Neural cell (in vitro differentiated cells): ENCODE results near the gene ATP1B2. TPM values are rescaled to one million over a fixed set of nuclear protein-coding genes. Genes with fewer than 3 reads are reported as not detected.

Experiments
- H2AFZ ChIP-seq: fragments of 200-600, 300-800 bp; sonication (generic), shearing (Covaris generic); 2 replicates; pipeline ENCODE4 v1.6.0; 2014; ENCODE audit warnings: low read depth, mild to moderate bottlenecking, antibody characterized with exemption, low read length, moderate library complexity
- H3F3A ChIP-seq: fragments of 200-600 bp; shearing (Covaris generic); 2 replicates; pipeline ENCODE4 v1.6.1; 2016; ENCODE audit warnings: mild to moderate bottlenecking, moderate library complexity, mixed read lengths, antibody characterized with exemption, low read length; ENCODE audit not compliant: insufficient read depth, poor library complexity, severe bottlenecking
- H3K27ac ChIP-seq: fragments of 200-600, 300-800 bp; sonication (generic), shearing (Covaris generic); 2 replicates; pipeline ENCODE4 v1.5.1; 2014; ENCODE audit warnings: mild to moderate bottlenecking, low read length, moderate library complexity
- H3K27me3 ChIP-seq: fragments of 300-800, 200-600 bp; sonication (generic), shearing (Covaris generic); 2 replicates; pipeline ENCODE4 v1.6.0; 2014; ENCODE audit warnings: mild to moderate bottlenecking, low read depth, low read length, moderate library complexity; ENCODE audit not compliant: insufficient read depth
- H3K36me3 ChIP-seq: fragments of 300-800, 200-600 bp; sonication (generic), shearing (Covaris generic); 2 replicates; pipeline ENCODE4 v1.5.1; 2014; ENCODE audit warnings: mild to moderate bottlenecking, antibody characterized with exemption, low read length, moderate library complexity; ENCODE audit not compliant: insufficient read depth
- H3K4me2 ChIP-seq: fragments of 300-800, 200-600 bp; sonication (generic), shearing (Covaris generic); 2 replicates; pipeline ENCODE4 v1.6.0; 2014; ENCODE audit warnings: mild to moderate bottlenecking, low read length
- H3K4me3 ChIP-seq: fragments of 300-800, 200-600 bp; sonication (generic), shearing (Covaris generic); 2 replicates; pipeline ENCODE4 v1.5.1; 2014; ENCODE audit warnings: mild to moderate bottlenecking, low read length, moderate library complexity
- H3K79me2 ChIP-seq: fragments of 200-600 bp; shearing (Covaris generic); replicated peaks from 2 replicates; pipeline ENCODE4 v1.6.0; 2014; ENCODE audit warnings: mild to moderate bottlenecking, low read length, moderate library complexity; ENCODE audit not compliant: insufficient read depth
- H3K9ac ChIP-seq: fragments of 300-800, 200-600 bp; sonication (generic), shearing (Covaris generic); 2 replicates; pipeline ENCODE4 v1.6.1; 2016; ENCODE audit warnings: mild to moderate bottlenecking, low read length, mixed read lengths
- H3K9me2 ChIP-seq: fragments of 200-600 bp; shearing (Covaris generic); 2 replicates; pipeline ENCODE4 v1.6.1; 2016; ENCODE audit warnings: mild to moderate bottlenecking, low read length, mixed read lengths; ENCODE audit not compliant: insufficient read depth
- H3K9me3 ChIP-seq: fragments of 200-600, 300-800 bp; sonication (generic), shearing (Covaris generic); 2 replicates; pipeline ENCODE4 v1.6.1; 2016; ENCODE audit warnings: mild to moderate bottlenecking, mixed run types, low read length, moderate library complexity, mixed read lengths
- H4K20me1 ChIP-seq: fragments of 200-600 bp; shearing (Covaris generic); 2 replicates; pipeline ENCODE4 v1.6.1; 2016; ENCODE audit warnings: mild to moderate bottlenecking, mixed run types; ENCODE audit not compliant: insufficient read depth
- CTCF ChIP-seq: fragments of 450-650 bp; IDR thresholded peaks from 2 replicates; pipeline ENCODE4 v1.5.1; 2014; ENCODE audit warnings: antibody characterized with exemption, mild to moderate bottlenecking, moderate library complexity; ENCODE audit not compliant: poor library complexity, severe bottlenecking
- EP300 ChIP-seq: fragments of 450-650 bp; conservative IDR thresholded peaks from 2 replicates; pipeline ENCODE4 v1.6.1; 2014; ENCODE audit warnings: antibody characterized with exemption, mild to moderate bottlenecking, moderate library complexity; ENCODE audit not compliant: poor library complexity, severe bottlenecking
- EZH2 ChIP-seq: fragments of 200-600, 300-800 bp; shearing (Covaris generic), sonication (generic); IDR thresholded peaks from 2 replicates; pipeline ENCODE4 v1.6.1; 2014; ENCODE audit warnings: antibody characterized with exemption, low read length, borderline replicate concordance, mild to moderate bottlenecking; ENCODE audit not compliant: insufficient read depth, poor library complexity, severe bottlenecking
- MXI1 ChIP-seq: fragments of 450-650 bp; conservative IDR thresholded peaks from 2 replicates; pipeline ENCODE4 v1.6.1; 2014; ENCODE audit warnings: antibody characterized with exemption, mild to moderate bottlenecking; ENCODE audit not compliant: poor library complexity, severe bottlenecking
- POLR2AphosphoS5 ChIP-seq: IDR thresholded peaks from 2 replicates; pipeline ENCODE4 v1.6.1; 2012
- RAD21 ChIP-seq: fragments of 450-650 bp; conservative IDR thresholded peaks from 2 replicates; pipeline ENCODE4 v1.6.1; 2014; ENCODE audit warnings: antibody characterized with exemption, mild to moderate bottlenecking, moderate library complexity
- REST ChIP-seq: IDR thresholded peaks from 2 replicates; pipeline ENCODE4 v1.6.1; 2012; ENCODE audit warnings: borderline replicate concordance
- SMC3 ChIP-seq: fragments of 450-650 bp; conservative IDR thresholded peaks from 2 replicates; pipeline ENCODE4 v1.6.1; 2014; ENCODE audit warnings: antibody characterized with exemption, mild to moderate bottlenecking, moderate library complexity; ENCODE audit not compliant: poor library complexity
- TAF1 ChIP-seq: IDR thresholded peaks from 2 replicates; pipeline ENCODE4 v1.6.1; 2012; ENCODE audit warnings: low read depth
- polyA plus RNA-seq: library from polyadenylated mRNA; depleted of rRNA; stranded (reverse); fragments of >200 nt; gene quantifications from 2 replicates; pipeline ENCODE4 v1.2.3, GENCODE V29; 2014

Gene ATP1B2
- polyA plus RNA-seq, 1 donor from 2014 or later: 4.2 TPM

DNA sequence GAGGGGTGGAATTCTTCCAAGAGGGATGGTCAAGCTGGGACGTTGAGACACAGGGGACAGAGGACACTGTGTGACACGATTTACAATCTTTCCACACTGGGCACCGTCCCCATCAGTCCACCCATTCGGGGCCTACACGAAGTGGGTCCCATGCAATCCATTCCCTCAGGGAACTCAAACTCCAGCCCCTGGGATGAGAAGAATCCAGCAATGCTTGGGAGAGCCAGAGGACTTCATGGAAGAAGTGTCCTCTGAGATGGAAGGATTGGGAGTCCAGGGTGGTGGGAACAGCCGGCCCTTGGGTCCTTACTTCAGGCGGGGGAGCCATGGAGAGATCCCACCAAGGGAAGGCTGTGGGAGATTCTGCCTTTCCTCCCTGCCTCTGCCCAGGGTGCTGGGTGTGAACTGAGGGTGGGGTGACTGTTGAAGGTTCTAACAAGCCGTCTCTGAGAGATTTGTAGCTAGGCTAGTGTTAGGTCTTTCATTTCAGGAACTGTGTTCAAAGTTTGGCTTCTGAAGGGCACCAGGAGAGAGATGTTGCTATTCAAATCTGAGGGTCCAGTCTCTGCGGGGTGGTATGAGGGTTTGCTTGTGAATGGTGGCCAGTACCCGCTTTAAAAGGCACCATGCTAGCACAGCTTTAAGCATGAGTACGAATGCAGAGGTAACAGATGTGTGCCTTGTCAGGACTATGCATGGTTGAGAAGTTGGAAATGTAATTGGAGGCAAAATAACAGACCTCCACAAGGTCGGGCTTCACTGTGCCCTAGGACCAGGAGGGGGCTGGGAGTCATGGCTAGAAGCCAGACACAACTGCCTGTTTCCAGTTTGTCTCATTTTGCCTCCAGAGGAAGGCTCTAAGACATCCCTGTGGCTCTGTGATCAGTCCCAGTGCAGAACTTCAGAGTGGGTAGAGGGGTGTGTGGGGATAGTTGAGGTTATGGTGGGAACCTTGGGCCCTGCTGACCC is 1.9 kb downstream of the ATP1B2 start:
- H3K79me2 ChIP-seq: peaks cover 10% of the 10 kb centered on the region
- H3K9ac ChIP-seq: peak overlapping the region; percentile 86
- TF ChIP-seq EP300 (no peak), CTCF (no peak), POLR2AphosphoS5 (no peak), SMC3 (no peak), EZH2 (no peak)
- H3K27me3 ChIP-seq: no peaks in the 10 kb centered on the region
- H3K4me2 ChIP-seq: peak overlapping the region; percentile 80
- no peaks in the 10 kb centered on the region for H4K20me1 ChIP-seq
- no peaks in the 10 kb centered on the region for H3K9me3 ChIP-seq
- no peak overlapping the region for H2AFZ ChIP-seq
- no peaks in the 10 kb centered on the region for H3F3A ChIP-seq
- H3K36me3 ChIP-seq: no peaks in the 10 kb centered on the region
- H3K27ac ChIP-seq: peak overlapping the region; percentile 68
- peak overlapping the region; percentile 95 for H3K4me3 ChIP-seq
- no peaks in the 10 kb centered on the region for H3K9me2 ChIP-seq

GRCh38 chr17:7654832-7655540 is 4.3 kb downstream of the ATP1B2 start:
- Histone ChIP-seq H3F3A (no peaks in the 10 kb centered on the region), H3K9ac (no peak overlapping the region), H3K9me2 (no peaks in the 10 kb centered on the region), H3K27me3 (no peaks in the 10 kb centered on the region), H3K4me3 (no peak overlapping the region), H3K9me3 (no peaks in the 10 kb centered on the region), H3K27ac (no peak overlapping the region), H2AFZ (no peak overlapping the region), H3K4me2 (no peak overlapping the region), H3K79me2 (peaks cover 10% of the 10 kb centered on the region), H3K36me3 (no peaks in the 10 kb centered on the region), H4K20me1 (no peaks in the 10 kb centered on the region)
- TF ChIP-seq EP300 (no peak), SMC3 (no peak), MXI1 (no peak)

GRCh38 chr17:7655541-7655840 is 4.8 kb downstream of the ATP1B2 start:
- no peak overlapping the region for H3K4me2 ChIP-seq
- H3F3A ChIP-seq: no peaks in the 10 kb centered on the region
- peaks cover 10% of the 10 kb centered on the region for H3K79me2 ChIP-seq
- no peaks in the 10 kb centered on the region for H3K9me2 ChIP-seq
- H3K4me3 ChIP-seq: no peak overlapping the region
- TF ChIP-seq RAD21 (no peak), POLR2AphosphoS5 (no peak), SMC3 (no peak), MXI1 (no peak), EP300 (no peak), REST (no peak), CTCF (no peak), TAF1 (no peak), EZH2 (no peak)
- no peak overlapping the region for H2AFZ ChIP-seq
- H4K20me1 ChIP-seq: no peaks in the 10 kb centered on the region
- no peak overlapping the region for H3K27ac ChIP-seq
- no peaks in the 10 kb centered on the region for H3K36me3 ChIP-seq
- H3K27me3 ChIP-seq: no peaks in the 10 kb centered on the region
- H3K9ac ChIP-seq: no peak overlapping the region
- H3K9me3 ChIP-seq: no peaks in the 10 kb centered on the region
